ENCODE measurements around the gene ABCA7.

The ABCA7 gene

DNA sequence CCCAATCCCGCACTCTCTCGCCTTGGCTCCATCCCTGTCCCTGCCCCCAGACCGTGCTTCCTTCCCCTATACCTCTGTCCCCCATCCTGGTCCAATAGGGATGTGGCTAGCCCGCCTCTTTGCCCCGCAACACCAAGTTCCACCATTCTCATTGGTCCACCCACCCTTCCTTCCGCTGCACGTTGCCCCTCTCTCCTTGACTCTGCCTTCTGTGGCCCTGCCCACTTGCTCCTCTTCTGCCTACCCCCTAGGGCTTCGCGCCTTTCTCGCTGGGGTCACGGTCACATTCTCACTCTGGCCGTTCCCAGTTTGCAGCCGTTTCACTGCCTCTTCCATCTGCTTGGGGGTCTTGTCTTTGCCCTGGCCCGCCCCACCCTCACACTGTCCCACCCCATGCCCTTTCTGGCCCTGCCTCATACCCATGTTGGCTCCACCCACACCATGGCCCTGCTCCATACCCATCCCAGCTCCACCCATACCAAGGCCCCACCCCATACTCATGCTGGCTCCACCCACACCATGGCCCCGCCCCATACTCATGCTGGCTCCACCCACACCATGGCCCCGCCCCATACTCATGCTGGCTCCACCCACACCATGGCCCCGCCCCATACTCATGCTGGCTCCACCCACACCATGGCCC lies 22.6 kb downstream of the ABCA7 start:
- H3K27me3 ChIP-seq, result no peaks in the 10 kb centered on the region
- H3K4me1 ChIP-seq, result peaks cover 49% of the 10 kb centered on the region
- no peak overlapping the region for H3K27ac ChIP-seq
- no peaks in the 10 kb centered on the region for H3K9me3 ChIP-seq
- H3K4me3 ChIP-seq, result no peak overlapping the region
- H4K20me1 ChIP-seq, result no peaks in the 10 kb centered on the region
- TF ChIP-seq Cebpa-rat (IDR thresholded peaks at IDR 0.05), result no peak
- no peak overlapping the region for H3K4me2 ChIP-seq
- H3K9ac ChIP-seq, result no peak overlapping the region
- H3K36me3 ChIP-seq, result no peaks in the 10 kb centered on the region

DNA sequence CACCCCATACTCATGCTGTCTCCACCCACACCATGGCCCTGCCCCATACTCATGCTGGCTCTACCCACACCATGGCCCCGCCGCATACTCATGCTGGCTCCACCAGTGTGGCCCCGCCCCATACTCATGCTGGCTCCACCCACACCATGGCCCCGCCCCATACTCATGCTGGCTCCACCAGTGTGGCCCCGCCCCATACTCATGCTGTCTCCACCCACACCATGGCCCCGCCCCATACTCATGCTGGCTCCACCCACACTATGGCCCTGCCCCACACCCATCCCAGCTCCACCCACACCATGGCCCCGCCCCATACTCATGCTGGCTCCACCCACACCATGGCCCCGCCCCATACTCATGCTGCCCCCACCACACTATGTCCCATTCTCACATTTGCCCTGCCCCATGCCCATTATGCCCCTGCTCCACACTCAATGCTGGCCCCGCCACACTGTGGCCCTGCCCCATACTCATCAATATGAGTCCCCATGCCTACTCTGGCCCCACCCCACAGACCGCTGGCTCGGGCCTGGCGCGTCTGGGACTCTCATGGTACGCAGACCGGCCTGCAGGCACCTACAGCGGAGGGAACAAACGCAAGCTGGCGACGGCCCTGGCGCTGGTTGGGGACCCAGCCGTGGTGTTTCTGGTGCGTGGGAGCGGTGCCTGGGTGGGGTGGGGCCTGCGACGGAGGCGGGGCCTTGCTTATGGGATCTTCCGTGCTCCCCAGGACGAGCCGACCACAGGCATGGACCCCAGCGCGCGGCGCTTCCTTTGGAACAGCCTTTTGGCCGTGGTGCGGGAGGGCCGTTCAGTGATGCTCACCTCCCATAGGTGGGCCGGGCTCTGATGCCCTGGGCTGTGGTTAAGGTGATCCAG lies 23.4 kb downstream of the ABCA7 start:
- H3K36me3 ChIP-seq, result no peaks in the 10 kb centered on the region
- no peak overlapping the region for H3K9ac ChIP-seq
- no peaks in the 10 kb centered on the region for H3K27me3 ChIP-seq
- peaks cover 43% of the 10 kb centered on the region for H3K4me1 ChIP-seq
- H3K4me3 ChIP-seq, result no peak overlapping the region
- no peaks in the 10 kb centered on the region for H3K9me3 ChIP-seq
- H3K4me2 ChIP-seq, result no peak overlapping the region
- no peak overlapping the region for H3K27ac ChIP-seq
- H4K20me1 ChIP-seq, result no peaks in the 10 kb centered on the region
- TF ChIP-seq Cebpa-rat (IDR thresholded peaks at IDR 0.05), result no peak

- Histone ChIP-seq H3K9ac (no peak overlapping the region), H3K4me3 (no peak overlapping the region), H3K4me2 (peak overlapping the region; percentile 94), H3K36me3 (no peaks in the 10 kb centered on the region), H3K4me1 (peaks cover 43% of the 10 kb centered on the region), H3K27ac (no peak overlapping the region), H4K20me1 (no peaks in the 10 kb centered on the region), H3K27me3 (no peaks in the 10 kb centered on the region), H3K9me3 (no peaks in the 10 kb centered on the region)
- TF ChIP-seq Cebpa-rat (IDR thresholded peaks at IDR 0.05), result no peak
Observed at GRCh38 chr19:1063909-1064660, 24.2 kb downstream of the ABCA7 start.

DNA sequence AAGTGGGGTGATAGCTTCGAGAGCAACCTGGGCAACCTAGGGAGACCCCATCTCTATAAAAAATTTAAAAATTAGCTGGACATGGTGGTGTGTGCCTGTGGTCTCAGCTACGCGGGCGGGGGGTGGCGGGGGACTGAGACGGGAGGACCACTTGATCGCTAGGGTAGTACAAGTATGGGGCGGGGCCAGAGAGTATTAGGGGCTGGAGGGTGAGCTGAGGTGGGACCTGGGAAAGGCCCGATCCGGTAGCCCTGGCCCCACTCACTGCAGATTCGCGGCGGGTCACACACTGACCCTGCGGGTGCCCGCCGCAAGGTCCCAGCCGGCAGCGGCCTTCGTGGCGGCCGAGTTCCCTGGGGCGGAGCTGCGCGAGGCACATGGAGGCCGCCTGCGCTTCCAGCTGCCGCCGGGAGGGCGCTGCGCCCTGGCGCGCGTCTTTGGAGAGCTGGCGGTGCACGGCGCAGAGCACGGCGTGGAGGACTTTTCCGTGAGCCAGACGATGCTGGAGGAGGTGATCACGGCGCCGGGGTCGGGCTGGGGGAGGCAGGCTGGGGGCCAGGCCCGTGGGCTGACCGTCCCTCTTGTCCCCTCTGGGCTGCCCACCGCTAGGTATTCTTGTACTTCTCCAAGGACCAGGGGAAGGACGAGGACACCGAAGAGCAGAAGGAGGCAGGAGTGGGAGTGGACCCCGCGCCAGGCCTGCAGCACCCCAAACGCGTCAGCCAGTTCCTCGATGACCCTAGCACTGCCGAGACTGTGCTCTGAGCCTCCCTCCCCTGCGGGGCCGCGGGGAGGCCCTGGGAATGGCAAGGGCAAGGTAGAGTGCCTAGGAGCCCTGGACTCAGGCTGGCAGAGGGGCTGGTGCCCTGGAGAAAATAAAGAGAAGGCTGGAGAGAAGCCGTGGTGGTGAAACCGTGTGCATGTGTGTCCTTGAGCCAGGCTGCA lies 25.0 kb downstream of the ABCA7 start:
- Histone ChIP-seq H3K4me2 (peak overlapping the region; percentile 94), H3K9ac (0 out of 2 replicates have a peak overlapping the region, but pooled peaks have one; percentile 36), H3K27ac (no peak overlapping the region)

DNA sequence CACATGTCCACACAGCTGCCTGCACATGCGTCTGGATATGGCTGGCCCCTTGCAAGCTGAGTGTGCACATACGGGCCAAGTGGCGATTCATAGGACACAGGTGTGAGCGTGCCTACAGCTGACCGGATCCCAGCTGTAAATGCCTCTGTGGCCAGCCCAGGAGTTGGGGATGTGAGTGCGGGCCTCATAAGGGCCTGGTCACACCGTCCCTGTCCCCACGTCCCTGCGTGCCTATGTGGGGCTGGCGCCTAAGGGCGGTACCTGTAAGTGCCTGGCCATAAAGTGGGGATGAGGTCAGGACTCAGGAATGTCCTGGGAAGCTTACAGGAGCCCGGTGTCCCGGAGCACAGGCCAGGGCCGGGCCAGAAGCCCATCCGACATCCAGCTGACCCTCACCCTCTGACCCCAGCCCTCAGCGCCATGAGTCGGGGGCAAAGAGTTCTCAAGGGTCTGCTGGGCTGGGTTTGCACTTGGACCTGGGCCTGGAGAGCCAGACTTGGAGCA lies 25.8 kb downstream of the ABCA7 start:
- 0 out of 2 replicates have a peak overlapping the region, but pooled peaks have one; percentile 36 for H3K9ac ChIP-seq
- no peak overlapping the region for H3K27ac ChIP-seq
- H3K9me3 ChIP-seq, result no peaks in the 10 kb centered on the region
- H3K4me3 ChIP-seq, result 0 out of 2 replicates have a peak overlapping the region, but pooled peaks have one; percentile 34
- H3K4me2 ChIP-seq, result peak overlapping the region; percentile 94
- H3K4me1 ChIP-seq, result peaks cover 59% of the 10 kb centered on the region
- H4K20me1 ChIP-seq, result peaks cover 15% of the 10 kb centered on the region
- peaks cover 14% of the 10 kb centered on the region for H3K36me3 ChIP-seq
- no peak for TF ChIP-seq Cebpa-rat (IDR thresholded peaks at IDR 0.05)
- H3K27me3 ChIP-seq, result no peaks in the 10 kb centered on the region

More for the DNA sequence above, 25.0 kb downstream of the ABCA7 start:
- Histone ChIP-seq H4K20me1 (peaks cover 8% of the 10 kb centered on the region), H3K27me3 (no peaks in the 10 kb centered on the region), H3K4me3 (peak overlapping the region; percentile 34; the same call in 1 of the 2 replicates), H3K4me1 (peaks cover 52% of the 10 kb centered on the region), H3K36me3 (peaks cover 7% of the 10 kb centered on the region), H3K9me3 (no peaks in the 10 kb centered on the region)
- no peak for TF ChIP-seq Cebpa-rat (IDR thresholded peaks at IDR 0.05)

GRCh38 chr19:1066251-1066747 lies 26.4 kb downstream of the ABCA7 start:
- Histone ChIP-seq H3K9ac (peak overlapping the region; percentile 87), H3K4me3 (peak overlapping the region; percentile 90), H3K4me1 (peaks cover 66% of the 10 kb centered on the region), H3K27me3 (no peaks in the 10 kb centered on the region), H3K27ac (peak overlapping the region; percentile 90), H3K4me2 (peak overlapping the region; percentile 94), H3K36me3 (peaks cover 21% of the 10 kb centered on the region), H4K20me1 (peaks cover 21% of the 10 kb centered on the region), H3K9me3 (no peaks in the 10 kb centered on the region)
- no peak for TF ChIP-seq Cebpa-rat (IDR thresholded peaks at IDR 0.05)

- Histone ChIP-seq H4K20me1 (peaks cover 27% of the 10 kb centered on the region), H3K27ac (peak within 1 kb of the TSS; percentile 90), H3K4me3 (peak within 1 kb of the TSS; percentile 90), H3K36me3 (peaks cover 26% of the 10 kb centered on the region), H3K9me3 (no peaks in the 10 kb centered on the region), H3K27me3 (no peaks in the 10 kb centered on the region), H3K9ac (peak within 1 kb of the TSS; percentile 87), H3K4me2 (peak within 1 kb of the TSS; percentile 94), H3K4me1 (peaks cover 71% of the 10 kb centered on the region)
- TF ChIP-seq Cebpa-rat (IDR thresholded peaks at IDR 0.05), result no peak
Observed at GRCh38 chr19:1066748-1067340, 26.9 kb downstream of the ABCA7 start, which contains the start of gene ARHGAP45. TSS of gene ARHGAP45 (plus strand) at chr19:1067167. CDS start at chr19:1067406, 239 bp downstream.

- Histone ChIP-seq H3K36me3 (peaks cover 32% of the 10 kb centered on the region), H3K9ac (peak overlapping the region; percentile 87), H3K27ac (peak overlapping the region; percentile 90), H3K9me3 (no peaks in the 10 kb centered on the region), H3K4me3 (peak overlapping the region; percentile 90), H3K4me2 (peak overlapping the region; percentile 94), H3K4me1 (peaks cover 77% of the 10 kb centered on the region), H3K27me3 (no peaks in the 10 kb centered on the region), H4K20me1 (peaks cover 33% of the 10 kb centered on the region)
- no peak for TF ChIP-seq Cebpa-rat (IDR thresholded peaks at IDR 0.05)
Observed at GRCh38 chr19:1067341-1067957, 27.5 kb downstream of the ABCA7 start.
